Peyer's patch (tissue), 4 donors: Measurements from ENCODE around the gene TOP2B. TPM values are rescaled to one million over a fixed set of nuclear protein-coding genes. Genes with fewer than 3 reads are reported as not detected.

Source experiments
- DNase-seq, 3 donors: peaks; one replicate each; pipeline ENCODE4 v3.0.0-alpha.2; 2017 to 2019
- H3K27ac ChIP-seq, 4 donors: fragments of 200-600 bp; sonication (generic); one replicate each; pipeline ENCODE4 v1.5.1; 2016 to 2019
- H3K27me3 ChIP-seq, 2 donors: fragments of 200-600 bp; sonication (generic); one replicate each; pipeline ENCODE4 v1.5.1; 2019
- H3K36me3 ChIP-seq, 3 donors: fragments of 200-600 bp; sonication (generic); one replicate each; pipeline ENCODE4 v1.5.1; 2016 to 2019
- H3K4me1 ChIP-seq, 4 donors: fragments of 200-600 bp; sonication (generic); one replicate each; pipeline ENCODE4 v1.5.1; 2016 to 2019
- H3K4me3 ChIP-seq, 4 donors: fragments of 200-600 bp; sonication (generic); 1 replicate in 3 of 4; 2 replicates in 1 of 4; pipeline ENCODE4 v1.5.1; 2016 to 2019; ENCODE audit warnings: mild to moderate bottlenecking in 1 of 4
- H3K9me3 ChIP-seq, 4 donors: fragments of 200-600 bp; sonication (generic); one replicate each; pipeline ENCODE4 v1.5.1; 2016 to 2019; ENCODE audit warnings: mild to moderate bottlenecking in 1 of 4
- CTCF ChIP-seq, 6 experiments: fragments of 450-650 bp in 4 of 6; fragments of 200-600 bp in 2 of 6; sonication (generic) in 1 of 6; IDR thresholded peaks; one replicate each; pipeline ENCODE4 v1.5.1; 2017 to 2019; ENCODE audit warnings: antibody characterized with exemption in 6 of 6, mild to moderate bottlenecking in 3 of 6, moderate library complexity in 1 of 6
- POLR2A ChIP-seq, 2 donors: fragments of 450-650 bp; IDR thresholded peaks; one replicate each; pipeline ENCODE4 v1.5.1; 2017; ENCODE audit warnings: antibody characterized with exemption in 2 of 2, mild to moderate bottlenecking in 2 of 2, moderate library complexity in 2 of 2
- total RNA-seq, 4 donors: library from RNA; depleted of rRNA; stranded (reverse); fragments of >200 nt; gene quantifications; one replicate each; pipeline ENCODE4 v1.1.0, GENCODE V29; 2016

Gene TOP2B
- total RNA-seq, 4 donors from 2014 or later = 70.4 to 198 (median 73.8) TPM

GRCh38 chr3:25690768-25691533 is 26.2 kb upstream of the TOP2B start:
- no peak overlapping the region for H3K4me3 ChIP-seq
- H3K36me3 ChIP-seq = no peaks in the 10 kb centered on the region
- H3K27ac ChIP-seq = no peak overlapping the region
- H3K9me3 ChIP-seq = no peaks in the 10 kb centered on the region
- DNase-seq = no peak
- no peaks in the 10 kb centered on the region for H3K4me1 ChIP-seq
- no peak for TF ChIP-seq CTCF (IDR thresholded peaks at IDR 0.05)
- no peak for TF ChIP-seq POLR2A (IDR thresholded peaks at IDR 0.05)
- no peaks in the 10 kb centered on the region for H3K27me3 ChIP-seq

- TF ChIP-seq POLR2A (IDR thresholded peaks at IDR 0.05) (no peak), CTCF (IDR thresholded peaks at IDR 0.05) (no peak)
- H3K9me3 ChIP-seq = no peaks in the 10 kb centered on the region
- no peaks in the 10 kb centered on the region for H3K4me1 ChIP-seq
- H3K27me3 ChIP-seq = no peaks in the 10 kb centered on the region
- no peak for DNase-seq
- H3K27ac ChIP-seq = no peak overlapping the region
- no peak overlapping the region for H3K4me3 ChIP-seq
- H3K36me3 ChIP-seq = no peaks in the 10 kb centered on the region
Observed at GRCh38 chr3:25689226-25689625, 24.5 kb upstream of the TOP2B start.

GRCh38 chr3:25687742-25688141 is 23.0 kb upstream of the TOP2B start:
- Histone ChIP-seq H3K4me3 (no peak overlapping the region), H3K4me1 (no peaks in the 10 kb centered on the region), H3K36me3 (no peaks in the 10 kb centered on the region), H3K27ac (no peak overlapping the region), H3K27me3 (no peaks in the 10 kb centered on the region), H3K9me3 (no peaks in the 10 kb centered on the region)
- TF ChIP-seq POLR2A (IDR thresholded peaks at IDR 0.05) (no peak), CTCF (IDR thresholded peaks at IDR 0.05) (no peak)
- no peak for DNase-seq

- no peaks in the 10 kb centered on the region for H3K27me3 ChIP-seq
- H3K36me3 ChIP-seq = no peaks in the 10 kb centered on the region
- no peak overlapping the region for H3K27ac ChIP-seq
- H3K9me3 ChIP-seq = no peaks in the 10 kb centered on the region
- DNase-seq = no peak
- H3K4me3 ChIP-seq = no peak overlapping the region
- TF ChIP-seq CTCF (IDR thresholded peaks at IDR 0.05) = no peak
- no peak for TF ChIP-seq POLR2A (IDR thresholded peaks at IDR 0.05)
- H3K4me1 ChIP-seq = no peaks in the 10 kb centered on the region
Observed at GRCh38 chr3:25686766-25687165, 22.1 kb upstream of the TOP2B start.

- no peak for DNase-seq
- TF ChIP-seq CTCF (IDR thresholded peaks at IDR 0.05) (no peak), POLR2A (IDR thresholded peaks at IDR 0.05) (no peak)
Observed at GRCh38 chr3:25683882-25684281, 19.2 kb upstream of the TOP2B start.

More at GRCh38 chr3:25683882-25684281, 19.2 kb upstream of the TOP2B start:
- Histone ChIP-seq H3K4me3 (no peak overlapping the region), H3K4me1 (no peaks in the 10 kb centered on the region), H3K36me3 (no peaks in the 10 kb centered on the region), H3K9me3 (no peaks in the 10 kb centered on the region), H3K27me3 (no peaks in the 10 kb centered on the region), H3K27ac (no peak overlapping the region)
